HG03469 (cell line): Measurements from ENCODE around the gene LRFN3.
"Not testable (repeated sequence)": the region's sequence is repeated elsewhere in the genome, so short reads cannot be mapped to it uniquely, and the experiment has no call there.

Experiments
- ATAC-seq: cut with Tn5 transposase; IDR thresholded peaks from one replicate; pipeline ENCODE4 v1.9.1; 2021; ENCODE audit warnings: mild to moderate bottlenecking, moderate library complexity, moderate number of reproducible peaks; ENCODE audit not compliant: unreplicated experiment

The LRFN3 gene

DNA sequence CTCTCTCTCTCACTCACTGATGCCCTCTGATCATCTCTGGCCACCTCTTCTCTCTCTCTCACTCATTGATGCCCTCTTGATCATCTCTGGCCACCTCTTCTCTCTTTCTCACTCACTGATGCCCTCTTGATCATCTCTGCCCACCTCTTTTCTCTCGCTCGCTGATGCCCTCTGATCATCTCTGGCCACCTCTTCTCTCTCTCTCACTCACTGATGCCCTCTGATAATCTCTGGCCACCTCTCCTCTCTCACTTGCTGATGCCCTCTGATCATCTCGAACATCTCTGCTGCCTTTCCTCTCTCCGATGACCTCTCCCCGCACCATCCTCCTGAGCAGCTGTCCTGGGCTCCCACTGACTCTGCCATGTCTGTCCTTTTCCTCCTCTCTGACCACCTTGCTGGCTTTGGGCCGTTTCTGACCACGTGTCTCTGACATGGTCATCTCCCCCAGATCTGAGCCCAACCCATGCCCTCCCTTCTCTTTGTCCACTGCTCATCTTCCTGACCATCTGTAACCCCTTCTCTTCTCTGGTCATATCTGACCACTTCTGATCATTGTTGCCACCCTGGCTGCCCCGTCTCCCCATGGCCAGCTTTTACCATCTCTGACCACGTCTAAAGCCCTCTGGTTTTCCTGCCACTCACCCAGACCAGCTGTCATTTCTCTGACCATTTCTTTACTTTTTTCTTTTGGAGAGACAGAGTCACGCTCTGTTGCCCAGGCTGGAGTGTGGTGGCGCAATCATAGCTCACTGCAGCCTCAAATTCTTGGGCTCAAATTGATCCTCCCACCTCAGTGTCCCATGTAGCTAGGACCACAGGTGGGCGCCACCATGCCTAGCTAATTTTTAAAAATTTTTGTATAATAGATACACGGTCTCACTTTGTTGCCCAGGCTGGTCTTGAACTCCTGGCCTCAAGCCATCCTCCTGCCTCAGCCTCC, 2.4 kb downstream of the LRFN3 start:
- no peak for ATAC-seq

DNA sequence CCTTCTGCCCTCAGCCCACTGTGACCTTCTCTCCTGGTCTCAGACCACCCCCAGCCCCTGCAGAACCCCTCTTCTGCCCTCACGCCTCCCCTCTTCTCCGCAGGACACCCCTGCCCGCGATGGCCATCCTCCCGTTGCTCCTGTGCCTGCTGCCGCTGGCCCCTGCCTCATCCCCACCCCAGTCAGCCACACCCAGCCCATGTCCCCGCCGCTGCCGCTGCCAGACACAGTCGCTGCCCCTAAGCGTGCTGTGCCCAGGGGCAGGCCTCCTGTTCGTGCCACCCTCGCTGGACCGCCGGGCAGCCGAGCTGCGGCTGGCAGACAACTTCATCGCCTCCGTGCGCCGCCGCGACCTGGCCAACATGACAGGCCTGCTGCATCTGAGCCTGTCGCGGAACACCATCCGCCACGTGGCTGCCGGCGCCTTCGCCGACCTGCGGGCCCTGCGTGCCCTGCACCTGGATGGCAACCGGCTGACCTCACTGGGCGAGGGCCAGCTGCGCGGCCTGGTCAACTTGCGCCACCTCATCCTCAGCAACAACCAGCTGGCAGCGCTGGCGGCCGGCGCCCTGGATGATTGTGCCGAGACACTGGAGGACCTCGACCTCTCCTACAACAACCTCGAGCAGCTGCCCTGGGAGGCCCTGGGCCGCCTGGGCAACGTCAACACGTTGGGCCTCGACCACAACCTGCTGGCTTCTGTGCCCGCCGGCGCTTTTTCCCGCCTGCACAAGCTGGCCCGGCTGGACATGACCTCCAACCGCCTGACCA, 3.3 kb downstream of the LRFN3 start:
- no peak for ATAC-seq

DNA sequence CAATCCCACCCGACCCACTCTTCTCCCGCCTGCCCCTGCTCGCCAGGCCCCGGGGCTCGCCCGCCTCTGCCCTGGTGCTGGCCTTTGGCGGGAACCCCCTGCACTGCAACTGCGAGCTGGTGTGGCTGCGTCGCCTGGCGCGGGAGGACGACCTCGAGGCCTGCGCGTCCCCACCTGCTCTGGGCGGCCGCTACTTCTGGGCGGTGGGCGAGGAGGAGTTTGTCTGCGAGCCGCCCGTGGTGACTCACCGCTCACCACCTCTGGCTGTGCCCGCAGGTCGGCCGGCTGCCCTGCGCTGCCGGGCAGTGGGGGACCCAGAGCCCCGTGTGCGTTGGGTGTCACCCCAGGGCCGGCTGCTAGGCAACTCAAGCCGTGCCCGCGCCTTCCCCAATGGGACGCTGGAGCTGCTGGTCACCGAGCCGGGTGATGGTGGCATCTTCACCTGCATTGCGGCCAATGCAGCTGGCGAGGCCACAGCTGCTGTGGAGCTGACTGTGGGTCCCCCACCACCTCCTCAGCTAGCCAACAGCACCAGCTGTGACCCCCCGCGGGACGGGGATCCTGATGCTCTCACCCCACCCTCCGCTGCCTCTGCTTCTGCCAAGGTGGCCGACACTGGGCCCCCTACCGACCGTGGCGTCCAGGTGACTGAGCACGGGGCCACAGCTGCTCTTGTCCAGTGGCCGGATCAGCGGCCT, 4.1 kb downstream of the LRFN3 start:
- no peak for ATAC-seq

DNA sequence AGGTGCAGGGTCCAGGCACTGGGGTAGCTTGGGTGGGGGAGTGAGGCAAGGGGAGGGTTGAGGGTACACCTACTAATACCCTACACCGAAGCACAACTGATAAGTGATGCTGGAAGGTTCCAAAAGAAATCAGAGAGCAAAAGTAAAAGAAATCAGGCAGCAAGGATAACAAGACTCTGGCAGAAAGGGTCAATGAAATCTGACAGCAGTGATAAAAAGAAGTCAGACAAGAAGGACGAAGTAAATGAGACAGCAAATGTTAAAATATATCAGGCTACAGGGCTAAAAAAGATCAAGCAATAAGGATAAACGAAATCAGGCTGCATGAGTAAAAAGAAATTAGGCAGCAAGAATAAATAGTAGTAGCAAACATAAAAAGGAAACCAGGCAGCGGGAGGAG, 4.7 kb downstream of the LRFN3 start:
- no peak for ATAC-seq

DNA sequence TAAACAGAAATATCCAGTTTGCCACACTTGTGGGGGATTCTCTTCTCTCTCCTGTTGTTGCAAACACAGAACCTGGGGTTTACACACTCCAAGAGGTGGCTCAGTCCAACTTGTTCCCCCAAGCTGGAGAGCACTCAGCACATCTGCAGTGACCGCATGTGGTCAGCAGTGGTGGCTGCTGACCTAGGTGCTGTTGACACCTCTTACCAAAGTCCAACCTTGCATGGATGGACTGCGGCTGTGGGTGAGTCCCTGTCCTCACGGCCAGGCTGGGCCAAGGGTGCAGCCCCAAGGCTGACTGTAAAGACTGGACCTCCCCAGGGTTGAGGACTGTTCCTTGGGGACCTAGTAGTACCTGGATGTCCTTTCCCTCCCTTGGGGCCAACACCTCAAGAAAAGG, 6.1 kb downstream of the LRFN3 start:
- no peak for ATAC-seq

GRCh38 chr19:35943321-35944301, 7.4 kb downstream of the LRFN3 start:
- ATAC-seq = no peak

DNA sequence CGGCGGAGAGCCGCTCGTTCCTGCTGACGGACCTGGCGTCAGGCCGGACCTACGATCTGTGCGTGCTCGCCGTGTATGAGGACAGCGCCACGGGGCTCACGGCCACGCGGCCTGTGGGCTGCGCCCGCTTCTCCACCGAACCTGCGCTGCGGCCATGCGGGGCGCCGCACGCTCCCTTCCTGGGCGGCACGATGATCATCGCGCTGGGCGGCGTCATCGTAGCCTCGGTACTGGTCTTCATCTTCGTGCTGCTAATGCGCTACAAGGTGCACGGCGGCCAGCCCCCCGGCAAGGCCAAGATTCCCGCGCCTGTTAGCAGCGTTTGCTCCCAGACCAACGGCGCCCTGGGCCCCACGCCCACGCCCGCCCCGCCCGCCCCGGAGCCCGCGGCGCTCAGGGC, 8.4 kb downstream of the LRFN3 start:
- ATAC-seq = no peak

DNA sequence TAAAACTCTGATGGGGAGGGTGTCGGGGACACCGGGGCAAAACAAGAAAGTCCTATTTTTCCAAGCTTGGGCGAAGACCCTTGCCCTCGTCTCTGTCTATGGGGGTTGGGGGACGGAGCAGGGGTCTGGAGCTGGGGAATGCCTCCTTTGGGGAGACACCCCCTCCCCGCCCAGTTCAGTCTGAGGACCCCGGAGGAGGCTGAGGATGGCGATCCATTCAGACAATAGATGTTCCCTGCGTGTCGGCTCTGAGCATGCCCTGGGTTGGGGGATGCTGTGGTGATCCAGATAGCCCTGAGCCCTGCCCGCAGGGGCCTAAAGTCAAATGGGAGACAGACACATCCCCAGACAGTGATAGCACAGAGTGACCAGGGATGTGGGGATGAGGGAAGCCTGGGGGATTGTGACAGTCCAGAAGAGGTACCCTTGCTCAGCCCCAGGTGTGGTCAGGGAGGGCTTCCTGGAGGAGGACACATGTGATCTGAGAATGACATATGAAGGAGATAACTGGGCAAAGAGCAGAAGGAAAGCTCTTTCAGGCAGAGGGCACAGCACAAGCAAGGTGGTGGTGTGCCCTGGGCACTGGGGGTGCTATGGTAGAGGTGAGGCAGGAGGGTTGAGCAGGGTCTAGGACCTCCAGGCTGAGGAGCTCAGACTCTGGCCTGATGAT, 9.1 kb downstream of the LRFN3 start:
- no peak for ATAC-seq

DNA sequence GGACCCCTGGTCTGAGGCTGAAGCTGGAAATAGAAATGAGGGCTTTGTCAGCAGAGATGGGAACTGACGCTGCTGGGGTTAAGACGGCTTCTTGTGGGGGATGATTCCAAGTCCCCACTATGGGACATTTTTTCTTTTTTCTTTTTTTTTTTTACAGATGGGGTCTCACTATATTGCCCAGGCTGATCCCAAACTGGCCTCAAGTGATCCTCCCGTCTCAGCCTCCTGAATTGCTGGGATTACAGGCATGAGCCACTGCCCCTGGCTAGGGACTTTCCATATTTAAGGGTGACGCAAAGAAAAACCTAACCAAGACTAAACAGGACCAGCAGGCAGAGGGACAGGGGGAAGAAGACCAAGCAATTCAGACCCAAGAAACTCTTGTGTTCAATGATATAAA, 10.0 kb downstream of the LRFN3 start:
- ATAC-seq = no peak

DNA sequence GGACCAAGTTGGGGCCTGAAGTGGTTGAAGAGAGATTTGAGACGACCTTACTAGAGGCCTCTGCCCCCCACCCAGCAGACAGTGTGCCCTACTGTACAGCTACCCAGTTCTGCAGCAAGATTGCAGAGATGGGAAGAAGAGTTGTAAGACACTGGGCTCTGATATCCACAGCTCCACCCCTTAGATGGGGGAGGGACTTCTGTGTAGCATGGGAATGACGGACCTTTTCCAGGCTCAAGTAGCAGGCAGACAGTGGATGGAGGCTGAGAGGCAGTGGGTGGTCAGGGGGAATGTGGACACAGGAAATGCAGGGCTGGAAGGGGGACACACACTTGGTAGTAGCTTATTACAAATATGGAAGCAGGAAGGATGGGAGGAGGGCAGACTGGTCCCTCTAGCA, 13.0 kb downstream of the LRFN3 start:
- ATAC-seq = no peak

DNA sequence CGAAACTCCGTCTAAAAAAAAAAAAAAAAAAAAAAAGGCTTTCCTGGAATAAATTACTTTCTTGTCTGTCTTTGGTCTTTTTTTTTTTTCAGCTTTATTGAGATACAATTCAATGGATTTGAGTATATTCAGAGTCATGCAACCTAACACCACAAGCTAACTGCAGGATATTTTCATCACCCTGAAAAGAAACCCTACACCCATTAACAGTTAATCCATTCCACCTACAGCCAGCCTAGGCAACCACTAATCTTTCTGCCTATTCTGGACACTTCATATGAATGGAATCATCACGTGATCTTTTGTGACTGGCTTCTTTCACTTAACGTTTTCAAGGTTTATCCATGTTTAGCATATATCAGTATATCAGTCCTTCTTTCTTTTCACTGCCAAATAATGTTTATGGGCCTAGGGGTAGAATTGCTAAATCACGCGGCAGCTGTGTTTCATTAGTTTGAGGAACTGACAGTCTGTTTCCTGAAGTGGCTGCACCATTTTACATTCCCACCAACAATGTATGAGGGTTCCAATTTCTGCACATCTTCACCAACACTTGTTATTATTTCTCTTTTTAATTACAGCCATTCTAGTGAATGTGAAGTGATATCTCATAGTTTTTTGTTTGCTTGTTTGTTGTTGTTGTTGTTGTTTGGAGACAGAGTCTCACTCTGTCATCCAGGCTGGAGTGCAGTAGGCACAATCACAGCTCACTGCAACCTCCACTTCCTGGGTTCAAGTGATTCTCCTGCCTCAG, 19.9 kb downstream of the LRFN3 start:
- ATAC-seq = no peak

- not testable (repeated sequence) for ATAC-seq
Measured at GRCh38 chr19:35957411-35957810, 21.2 kb downstream of the LRFN3 start.

GRCh38 chr19:35958660-35959039, 22.5 kb downstream of the LRFN3 start:
- ATAC-seq = no peak

GRCh38 chr19:35959040-35959967, 23.1 kb downstream of the LRFN3 start:
- no peak for ATAC-seq

- no peak for ATAC-seq
Measured at GRCh38 chr19:35959968-35960320, 23.8 kb downstream of the LRFN3 start.

GRCh38 chr19:35960432-35960972, 24.3 kb downstream of the LRFN3 start:
- no peak for ATAC-seq

DNA sequence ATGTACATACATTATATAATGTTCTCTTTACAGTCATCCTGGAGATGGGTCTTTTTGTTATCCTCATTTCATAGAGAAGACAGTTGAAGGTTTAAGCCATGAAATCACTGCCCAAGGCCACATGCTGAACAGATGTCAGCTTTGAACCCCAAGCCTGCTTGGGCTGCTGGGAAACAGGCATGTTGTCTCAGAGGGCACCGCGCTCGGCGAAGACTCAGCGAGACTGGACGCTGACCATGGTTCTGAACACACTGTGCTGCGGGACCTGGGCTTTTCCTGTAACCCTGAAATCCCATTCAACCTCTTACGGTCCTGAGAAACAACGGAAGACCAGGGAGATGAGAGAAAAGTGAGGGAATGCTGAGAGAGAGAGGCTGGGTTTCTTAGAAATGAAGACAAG, 27.3 kb downstream of the LRFN3 start:
- ATAC-seq = no peak

GRCh38 chr19:35966771-35967170, 30.6 kb downstream of the LRFN3 start:
- ATAC-seq = no peak
